Natural killer cell (primary cell): ENCODE measurements around the gene CPEB3. TPM values are rescaled to one million over a fixed set of nuclear protein-coding genes. Genes with fewer than 3 reads are reported as not detected.

Experiments used
- ATAC-seq, 3 donors: fragments of 150-1000 bp in 2 of 3; fragments of 200-7000 bp in 1 of 3; cut with Tn5 transposase; 1 replicate in 1 of 3; 2 replicates in 2 of 3; pipeline ENCODE4 v1.10.0; 2021; ENCODE audit warnings: mild to moderate bottlenecking in 2 of 3, moderate library complexity in 2 of 3
- DNase-seq, 2 donors: peaks; one replicate each; pipeline versions ENCODE4 v3.0.0 to v3.0.0-alpha.2; 2013 to 2021; ENCODE audit warnings: mixed read lengths in 1 of 2
- H3K27ac ChIP-seq: one replicate; pipeline ENCODE4 v1.5.1; 2013; ENCODE audit warnings: mild to moderate bottlenecking, low read length
- H3K27me3 ChIP-seq: one replicate; pipeline ENCODE4 v1.6.1; 2013; ENCODE audit warnings: low read length; ENCODE audit not compliant: control insufficient read depth, insufficient read depth
- H3K36me3 ChIP-seq: one replicate; pipeline ENCODE4 v1.6.1; 2013; ENCODE audit warnings: low read length; ENCODE audit not compliant: control insufficient read depth, insufficient read depth
- H3K4me1 ChIP-seq: one replicate; pipeline ENCODE4 v1.6.1; 2013; ENCODE audit warnings: low read length; ENCODE audit not compliant: control insufficient read depth, insufficient read depth
- H3K4me3 ChIP-seq: one replicate; pipeline ENCODE4 v1.5.1; 2013; ENCODE audit warnings: low read length
- H3K9me3 ChIP-seq: one replicate; pipeline ENCODE4 v1.6.1; 2013; ENCODE audit warnings: low read length; ENCODE audit not compliant: control insufficient read depth, insufficient read depth
- H3K27ac Mint-ChIP-seq, 2 donors: one replicate each; pipeline ENCODE4 v1.8.0; 2022; ENCODE audit warnings: mild to moderate bottlenecking in 2 of 2, mixed read lengths in 2 of 2, moderate library complexity in 1 of 2
- H3K27me3 Mint-ChIP-seq, 2 donors: one replicate each; pipeline ENCODE4 v1.8.0; 2022; ENCODE audit warnings: low read depth in 2 of 2, mixed read lengths in 2 of 2
- H3K36me3 Mint-ChIP-seq: one replicate; pipeline ENCODE4 v1.8.0; 2022; ENCODE audit warnings: mixed read lengths
- H3K4me1 Mint-ChIP-seq, 2 donors: one replicate each; pipeline ENCODE4 v1.8.0; 2022; ENCODE audit warnings: mixed read lengths in 2 of 2
- H3K4me3 Mint-ChIP-seq: one replicate; pipeline ENCODE4 v1.8.0; 2022; ENCODE audit warnings: mild to moderate bottlenecking, moderate library complexity, mixed read lengths
- H3K9me3 Mint-ChIP-seq, 2 donors: one replicate each; pipeline ENCODE4 v1.8.0; 2022; ENCODE audit warnings: mixed read lengths in 2 of 2
- CTCF ChIP-seq: fragments of 200-600 bp; IDR thresholded peaks from one replicate; pipeline ENCODE4 v1.8.0; 2022; ENCODE audit warnings: antibody characterized with exemption
- WGBS: methylation state at CpG from one replicate; pipeline ENCODE4 v1.1.7; 2013; ENCODE audit warnings: missing lambda C conversion rate; ENCODE audit not compliant: insufficient coverage; 5-methylcytosine and 5-hydroxymethylcytosine counted together
- intact Hi-C: fragments of 100-400 bp; cut with micrococcal nuclease; formaldehyde crosslinking; loops from one replicate; pipeline ENCODE4 v1.14.2; 2022
- total RNA-seq, 4 donors: library from RNA; stranded (reverse); fragments of 120-200 nt in 1 of 4; gene quantifications; one replicate each; pipeline versions ENCODE4 v1.2.3 to v1.2.4, GENCODE V29; 2013 to 2022

CPEB3 gene
- total RNA-seq, 3 donors from 2014 or later (not counting 1 experiment from before 2014, with no cell fraction given), result 3.6 to 6.9 (median 5.4) TPM

GRCh38 chr10:92102601-92103213 lies 188.2 kb downstream of the CPEB3 start:
- no peak for ATAC-seq
- WGBS, result 88% methylated on average over 4 of the region's 4 CpGs
- intact Hi-C loops, result no loop called here
- H3K4me1 Mint-ChIP-seq, result peaks cover 7 to 14% of the 10 kb centered on the region in 2 donors
- H3K4me3 ChIP-seq, result no peak overlapping the region
- no peaks in the 10 kb centered on the region for H3K27me3 Mint-ChIP-seq
- no peaks in the 10 kb centered on the region for H3K9me3 Mint-ChIP-seq
- H3K4me3 Mint-ChIP-seq, result no peak overlapping the region
- no peak for DNase-seq
- no peaks in the 10 kb centered on the region for H3K36me3 ChIP-seq
- no peak overlapping the region for H3K27ac Mint-ChIP-seq
- no peak overlapping the region for H3K27ac ChIP-seq
- peaks cover 6% of the 10 kb centered on the region for H3K4me1 ChIP-seq
- H3K36me3 Mint-ChIP-seq, result no peaks in the 10 kb centered on the region
- H3K9me3 ChIP-seq, result no peaks in the 10 kb centered on the region
- H3K27me3 ChIP-seq, result no peaks in the 10 kb centered on the region
- no peak for TF ChIP-seq CTCF

GRCh38 chr10:92094960-92095359 lies 195.9 kb downstream of the CPEB3 start:
- intact Hi-C loops, result no loop called here
- peaks cover 0 to 4% of the 10 kb centered on the region in 2 donors for H3K4me1 Mint-ChIP-seq
- no peaks in the 10 kb centered on the region for H3K9me3 Mint-ChIP-seq
- Histone ChIP-seq H3K4me3 (no peak overlapping the region), H3K27me3 (no peaks in the 10 kb centered on the region), H3K27ac (no peak overlapping the region), H3K4me1 (no peaks in the 10 kb centered on the region), H3K36me3 (no peaks in the 10 kb centered on the region), H3K9me3 (no peaks in the 10 kb centered on the region)
- H3K36me3 Mint-ChIP-seq, result no peaks in the 10 kb centered on the region
- no peak overlapping the region for H3K27ac Mint-ChIP-seq
- DNase-seq (no peak), ATAC-seq (no peak)
- 88% methylated on average over 2 of the region's 2 CpGs for WGBS
- TF ChIP-seq CTCF, result no peak
- no peaks in the 10 kb centered on the region for H3K27me3 Mint-ChIP-seq
- H3K4me3 Mint-ChIP-seq, result no peak overlapping the region

- H3K36me3 ChIP-seq, result no peaks in the 10 kb centered on the region
- Mint-ChIP-seq H3K27me3 (no peaks in the 10 kb centered on the region), H3K4me3 (no peak overlapping the region), H3K9me3 (no peaks in the 10 kb centered on the region), H3K36me3 (no peaks in the 10 kb centered on the region), H3K27ac (no peak overlapping the region), H3K4me1 (peaks cover 0 to 4% of the 10 kb centered on the region in 2 donors)
- no peaks in the 10 kb centered on the region for H3K4me1 ChIP-seq
- WGBS, result 71% methylated on average over 2 of the region's 2 CpGs
- DNase-seq, result no peak
- intact Hi-C loops, result no loop called here
- H3K27me3 ChIP-seq, result no peaks in the 10 kb centered on the region
- ATAC-seq, result no peak
- H3K4me3 ChIP-seq, result no peak overlapping the region
- TF ChIP-seq CTCF, result no peak
- H3K27ac ChIP-seq, result no peak overlapping the region
- no peaks in the 10 kb centered on the region for H3K9me3 ChIP-seq
Observed at GRCh38 chr10:92091965-92092364, 198.9 kb downstream of the CPEB3 start.
